Measurements from ENCODE around the gene CCT4.

CCT4 gene, protein sequence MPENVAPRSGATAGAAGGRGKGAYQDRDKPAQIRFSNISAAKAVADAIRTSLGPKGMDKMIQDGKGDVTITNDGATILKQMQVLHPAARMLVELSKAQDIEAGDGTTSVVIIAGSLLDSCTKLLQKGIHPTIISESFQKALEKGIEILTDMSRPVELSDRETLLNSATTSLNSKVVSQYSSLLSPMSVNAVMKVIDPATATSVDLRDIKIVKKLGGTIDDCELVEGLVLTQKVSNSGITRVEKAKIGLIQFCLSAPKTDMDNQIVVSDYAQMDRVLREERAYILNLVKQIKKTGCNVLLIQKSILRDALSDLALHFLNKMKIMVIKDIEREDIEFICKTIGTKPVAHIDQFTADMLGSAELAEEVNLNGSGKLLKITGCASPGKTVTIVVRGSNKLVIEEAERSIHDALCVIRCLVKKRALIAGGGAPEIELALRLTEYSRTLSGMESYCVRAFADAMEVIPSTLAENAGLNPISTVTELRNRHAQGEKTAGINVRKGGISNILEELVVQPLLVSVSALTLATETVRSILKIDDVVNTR

GRCh38 chr2:61888267-61889055 lies at the start of gene CCT4:
TSS of gene CCT4 (minus strand) at chr2:61888656. CDS start at chr2:61888507, 149 bp downstream.
- Histone ChIP-seq H3K27ac (peak within 1 kb of the TSS; percentile 100), H3K4me3 (ENCODE audit: low read depth, low read length) (peak within 1 kb of the TSS; percentile 94), H3K36me3 (replicated peaks) (peaks cover 18% of the 10 kb centered on the region), H3K27me3 (replicated peaks) (no peaks in the 10 kb centered on the region)
- DNase-seq, result peak; percentile 66
- in situ Hi-C loops (cut with HindIII; ENCODE audit: low pct_ligation_motif_present, low sequenced_read_pairs), result no loop called here
- TF ChIP-seq CTCF (IDR thresholded peaks at IDR 0.05; ENCODE audit: low read depth, low read length, missing control alignments), result no peak

DNA sequence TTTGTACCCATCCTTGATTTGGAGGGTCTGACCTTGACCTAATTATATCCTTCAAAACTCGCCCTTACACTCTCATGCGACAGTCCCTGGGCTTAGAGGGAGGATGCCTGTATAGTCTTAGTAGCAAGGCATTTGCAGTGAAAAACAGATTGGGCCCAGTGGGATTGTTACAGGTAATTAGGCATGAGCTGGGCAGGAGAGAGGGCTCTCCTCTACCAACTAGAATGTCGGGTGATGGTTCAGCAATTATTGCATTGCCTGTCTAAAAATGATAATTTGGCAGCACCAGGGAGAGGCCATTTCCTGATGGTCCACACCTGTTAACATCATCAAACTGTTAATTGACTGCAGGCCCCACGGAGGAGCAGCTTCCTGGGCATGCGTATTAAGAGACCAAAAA lies 49.4 kb upstream of the CCT4 start:
- TF ChIP-seq CTCF (IDR thresholded peaks at IDR 0.05; ENCODE audit: low read depth, low read length, missing control alignments), result no peak
- no peak for DNase-seq
- Histone ChIP-seq H3K27ac (no peak overlapping the region), H3K36me3 (replicated peaks) (no peaks in the 10 kb centered on the region), H3K4me3 (ENCODE audit: low read depth, low read length) (no peak overlapping the region), H3K27me3 (replicated peaks) (no peaks in the 10 kb centered on the region)
- in situ Hi-C loops (cut with HindIII; ENCODE audit: low pct_ligation_motif_present, low sequenced_read_pairs), result no loop called here

DNA sequence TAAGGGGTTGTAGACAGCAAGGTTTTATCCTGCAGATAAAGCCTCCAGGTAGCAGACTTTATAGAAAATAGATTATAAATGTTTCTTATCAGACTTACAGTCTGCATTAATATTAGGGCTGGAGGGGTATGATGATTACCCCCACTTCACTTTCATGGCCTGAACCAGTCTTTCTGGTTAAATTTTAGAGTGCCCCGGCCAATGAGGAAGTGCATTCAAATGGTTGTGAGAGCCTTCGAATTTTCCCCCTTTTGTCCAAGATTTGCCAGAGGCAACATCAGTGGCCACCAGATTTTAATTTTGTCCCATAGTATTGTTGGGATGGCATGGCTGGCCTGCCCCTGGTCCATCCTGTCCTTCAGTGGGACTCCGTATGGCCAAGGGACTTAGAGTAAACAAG lies 48.6 kb upstream of the CCT4 start:
- Histone ChIP-seq H3K27me3 (replicated peaks) (no peaks in the 10 kb centered on the region), H3K36me3 (replicated peaks) (no peaks in the 10 kb centered on the region), H3K27ac (no peak overlapping the region), H3K4me3 (ENCODE audit: low read depth, low read length) (no peak overlapping the region)
- DNase-seq, result no peak
- in situ Hi-C loops (cut with HindIII; ENCODE audit: low pct_ligation_motif_present, low sequenced_read_pairs), result no loop called here
- TF ChIP-seq CTCF (IDR thresholded peaks at IDR 0.05; ENCODE audit: low read depth, low read length, missing control alignments), result no peak

- in situ Hi-C loops (cut with HindIII; ENCODE audit: low pct_ligation_motif_present, low sequenced_read_pairs), result no loop called here
- DNase-seq, result peak; percentile 14
- TF ChIP-seq CTCF (IDR thresholded peaks at IDR 0.05; ENCODE audit: low read depth, low read length, missing control alignments), result no peak
- no peak overlapping the region for H3K4me3 ChIP-seq (ENCODE audit: low read depth, low read length)
- no peak overlapping the region for H3K27ac ChIP-seq
- no peaks in the 10 kb centered on the region for H3K36me3 ChIP-seq (replicated peaks)
- no peaks in the 10 kb centered on the region for H3K27me3 ChIP-seq (replicated peaks)
Measured at GRCh38 chr2:61928826-61929461, 40.5 kb upstream of the CCT4 start.

GRCh38 chr2:61926531-61927477 lies 38.3 kb upstream of the CCT4 start:
- H3K27ac ChIP-seq, result no peak overlapping the region
- no peaks in the 10 kb centered on the region for H3K27me3 ChIP-seq (replicated peaks)
- TF ChIP-seq CTCF (IDR thresholded peaks at IDR 0.05; ENCODE audit: low read depth, low read length, missing control alignments), result no peak
- no peak overlapping the region for H3K4me3 ChIP-seq (ENCODE audit: low read depth, low read length)
- no peak for DNase-seq
- H3K36me3 ChIP-seq (replicated peaks), result no peaks in the 10 kb centered on the region
- in situ Hi-C loops (cut with HindIII; ENCODE audit: low pct_ligation_motif_present, low sequenced_read_pairs), result no loop called here
